Vagina (tissue), 2 donors: ENCODE data around the gene CNDP1.

ENCODE experiments used
- CTCF ChIP-seq, 3 experiments: fragments of 450-650 bp in 2 of 3; fragments of 200-600 bp in 1 of 3; sonication (generic) in 1 of 3; IDR thresholded peaks; one replicate each; pipeline ENCODE4 v1.5.1; 2017 to 2019; ENCODE audit warnings: antibody characterized with exemption in 3 of 3, mild to moderate bottlenecking in 2 of 3, moderate library complexity in 2 of 3
- POLR2A ChIP-seq, 2 donors: fragments of 450-650 bp; IDR thresholded peaks; one replicate each; pipeline ENCODE4 v1.6.1; 2017; ENCODE audit warnings: antibody characterized with exemption in 2 of 2, mild to moderate bottlenecking in 2 of 2, moderate library complexity in 2 of 2
- POLR2AphosphoS5 ChIP-seq, 2 donors: sonication (generic); formaldehyde crosslinking; IDR thresholded peaks; one replicate each; pipeline ENCODE4 v1.9.0; 2017; ENCODE audit warnings: antibody characterized with exemption in 2 of 2, mild to moderate bottlenecking in 2 of 2, low read depth in 1 of 2; ENCODE audit not compliant: insufficient read depth in 1 of 2

GRCh38 chr18:74550886-74551285 lies 16.6 kb downstream of the CNDP1 start:
- TF ChIP-seq CTCF (IDR thresholded peaks at IDR 0.05) (no peak), POLR2A (IDR thresholded peaks at IDR 0.05) (no peak), POLR2AphosphoS5 (IDR thresholded peaks at IDR 0.05; ENCODE audit: insufficient read depth in 1 of 2, low read depth in 1 of 2) (no peak)
